Stimulated activated CD4-positive, alpha-beta T cell treated with anti-CD3 and anti-CD28 coated beads, Interleukin-2, amount 100 ng/mL, for 4 hours (primary cell): ENCODE measurements around the gene PZP.
"Not testable (repeated sequence)": the region's sequence is repeated elsewhere in the genome, so short reads cannot be mapped to it uniquely, and the experiment has no call there.

Experiments used
- DNase-seq: peaks from one replicate; pipeline ENCODE4 v3.0.0-alpha.2; 2020; ENCODE audit warnings: low read depth

PZP gene

DNA sequence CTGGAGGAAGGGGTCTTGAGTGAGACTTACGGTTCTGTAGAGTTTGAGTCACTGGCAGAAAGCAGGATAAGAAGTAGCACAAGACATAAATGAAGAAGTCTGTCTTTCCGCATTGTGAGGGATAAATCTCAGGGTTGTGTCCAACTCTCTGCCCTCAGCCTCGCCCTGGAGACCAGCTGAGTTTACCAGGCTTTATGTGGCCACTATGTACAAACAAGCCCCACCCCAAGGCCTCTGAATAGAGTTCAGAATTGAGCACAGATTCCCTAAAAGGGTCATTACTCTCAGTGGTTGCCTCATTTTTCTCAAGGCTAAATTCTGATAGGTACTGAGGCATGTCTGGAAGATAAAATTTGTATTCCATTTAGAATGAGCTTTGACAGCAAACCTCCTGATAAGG, at the start of gene PZP:
Gene PZP, minus strand, starts transcription at position 167 of the 400 bp plus-strand sequence. Its CDS starts 54 bp downstream, at position 113.
- no peak for DNase-seq

DNA sequence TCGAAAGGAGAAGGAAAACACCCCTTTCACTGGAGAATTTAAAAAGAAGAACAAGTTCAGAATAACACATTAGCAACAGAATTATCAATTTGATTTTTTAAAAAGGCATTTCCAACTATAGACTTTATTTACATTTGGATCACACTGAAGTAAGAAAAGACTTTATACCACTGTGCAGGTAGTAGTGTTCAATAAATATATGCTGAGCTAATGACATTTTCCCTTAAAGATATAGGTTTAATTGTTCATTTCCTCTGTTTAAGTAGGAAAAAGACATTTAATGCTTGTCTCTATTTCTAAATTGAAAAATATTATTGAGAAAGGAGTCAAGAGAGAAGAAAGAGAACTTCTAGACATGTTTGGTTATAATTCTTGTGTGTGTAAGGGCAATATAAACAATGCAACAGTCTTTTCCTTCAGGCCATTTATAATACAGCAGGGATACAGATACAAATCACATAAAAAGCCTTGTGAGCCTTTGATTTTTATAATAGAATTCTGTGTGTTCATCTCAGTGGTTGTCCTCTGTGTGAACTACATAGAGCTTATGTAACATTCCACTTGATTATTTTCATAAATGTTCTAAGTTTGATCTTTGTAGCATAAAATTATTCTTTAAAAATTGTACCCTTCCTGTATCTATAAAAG, 48.7 kb upstream of the PZP start:
- no peak for DNase-seq

DNA sequence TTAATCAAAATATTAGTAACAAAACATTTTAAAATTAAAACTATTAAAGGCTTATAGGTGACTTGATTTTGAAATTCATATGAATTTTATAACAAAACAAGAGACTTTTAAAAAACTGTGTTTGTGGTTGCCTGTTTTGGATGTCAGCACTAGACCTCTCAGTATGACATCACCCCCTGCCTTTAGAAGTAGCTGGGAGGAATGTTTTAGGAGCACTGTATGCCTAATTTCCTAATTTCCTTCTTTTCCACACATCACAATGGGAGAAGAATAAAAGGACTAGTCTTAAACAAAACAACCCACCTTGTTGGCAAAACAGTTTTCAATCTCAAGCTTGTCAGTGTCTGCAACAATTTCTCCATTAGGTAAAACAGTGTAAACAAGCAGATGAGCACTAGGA, 48.1 kb upstream of the PZP start:
- DNase-seq = no peak

DNA sequence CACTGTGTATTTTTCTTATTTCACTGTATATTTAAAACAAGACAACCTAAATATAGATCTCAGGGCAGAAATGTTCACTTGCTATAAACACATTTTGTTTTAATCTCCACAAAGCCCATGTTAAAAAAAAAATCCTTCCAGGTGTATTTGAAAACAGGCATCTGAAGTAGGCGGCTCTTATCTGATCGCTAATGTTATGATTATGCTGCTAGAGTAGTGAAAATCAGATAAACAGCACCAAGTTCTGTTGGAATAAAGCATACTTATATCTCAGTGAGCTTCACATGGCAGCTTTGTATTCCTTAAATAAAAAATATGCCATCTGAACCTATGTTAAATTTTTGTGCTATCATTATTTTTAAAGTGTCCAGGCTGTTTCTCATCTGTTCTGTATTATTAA, 47.6 kb upstream of the PZP start:
- DNase-seq = no peak

DNA sequence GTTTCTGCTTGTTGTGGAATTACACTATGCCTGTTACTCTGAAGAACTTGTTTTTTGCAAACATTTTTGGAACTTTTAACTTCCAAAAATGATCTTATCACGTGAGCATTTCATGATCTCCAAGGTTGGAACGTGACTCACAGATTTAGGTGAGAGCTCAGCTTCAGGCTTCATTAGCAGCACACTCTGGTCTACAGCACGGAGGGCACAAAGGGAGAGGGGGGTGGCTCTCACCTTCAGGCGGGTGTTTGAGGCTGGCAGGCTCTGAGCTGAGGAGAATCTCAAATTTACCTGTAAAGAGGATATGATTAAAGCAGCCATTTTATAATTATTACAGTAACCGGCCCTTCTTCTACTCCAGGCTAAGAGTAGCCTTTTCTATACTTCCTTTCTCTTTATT, 45.3 kb upstream of the PZP start:
- no peak for DNase-seq

DNA sequence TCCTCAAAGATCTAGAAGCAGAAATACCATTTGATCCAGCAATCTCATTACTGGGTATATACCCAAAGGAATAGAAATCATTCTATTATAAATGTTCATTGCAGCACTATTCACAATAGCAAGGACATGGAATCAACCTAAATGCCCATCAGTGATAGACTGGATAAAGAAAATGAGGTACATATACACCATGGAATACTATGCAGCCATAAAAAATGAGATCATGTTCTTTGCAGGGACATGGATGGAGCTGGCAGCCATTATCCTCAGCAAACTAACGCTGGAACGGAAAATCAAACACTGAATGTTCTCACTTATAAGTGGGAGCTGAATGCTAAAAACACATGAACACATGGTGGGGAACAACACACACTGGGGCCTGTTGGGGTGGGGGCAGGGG, 44.6 kb upstream of the PZP start:
- not testable (repeated sequence) for DNase-seq

DNA sequence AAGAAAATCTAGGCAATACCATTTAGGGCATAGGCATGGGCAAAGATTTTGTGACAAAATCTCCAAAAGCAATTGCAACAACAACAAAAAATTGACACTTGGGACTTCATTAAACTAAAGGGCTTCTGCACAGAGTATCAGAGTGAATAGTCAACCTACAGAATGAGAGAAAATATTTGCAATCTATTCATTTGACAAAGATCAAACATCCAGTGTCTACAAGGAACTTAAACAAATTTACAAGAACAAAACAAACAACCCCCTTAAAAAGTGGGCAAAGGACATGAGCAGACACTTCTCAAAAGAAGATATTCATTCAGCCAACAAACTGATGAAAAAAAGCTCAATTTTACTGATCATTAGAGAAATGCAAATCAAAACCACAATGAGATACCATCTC, 44.1 kb upstream of the PZP start:
- DNase-seq = no peak

DNA sequence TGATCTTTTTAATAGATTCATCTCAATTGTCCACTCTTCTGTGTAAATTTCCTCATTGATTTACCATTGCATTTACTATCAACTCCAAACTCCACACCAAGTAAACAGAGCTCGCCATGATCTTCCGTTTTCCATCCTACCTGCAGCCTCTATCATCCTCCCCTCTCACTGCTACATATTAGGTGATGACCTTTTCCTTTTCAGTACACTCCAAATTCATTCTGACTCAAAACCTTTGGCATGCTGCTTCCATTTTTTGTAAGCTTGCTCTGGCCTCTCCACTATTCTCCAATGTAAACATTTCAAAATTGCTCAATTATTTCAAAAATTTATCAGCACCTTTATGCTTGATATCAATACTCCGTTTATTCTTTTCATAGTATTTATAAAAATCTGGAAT, 40.2 kb upstream of the PZP start:
- DNase-seq = no peak

DNA sequence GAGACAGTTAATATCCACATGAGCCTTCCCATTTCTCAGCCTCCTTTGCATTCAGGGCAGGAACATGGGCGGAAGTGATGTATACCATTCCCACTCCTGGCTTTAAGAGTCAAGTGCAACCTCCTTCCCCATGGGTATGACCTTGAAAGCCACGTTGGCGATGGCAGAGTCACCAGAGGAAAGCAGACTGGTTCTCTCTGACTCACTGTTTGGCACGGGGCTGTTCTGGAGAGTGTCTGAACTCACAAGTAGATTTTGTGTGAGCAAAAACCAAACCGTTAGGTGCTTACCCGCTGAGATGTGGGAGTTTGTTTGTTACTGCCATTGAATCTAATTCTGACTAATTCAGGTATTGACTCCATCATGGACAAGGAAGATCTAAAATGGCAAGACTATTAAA, 36.7 kb upstream of the PZP start:
- DNase-seq = no peak

DNA sequence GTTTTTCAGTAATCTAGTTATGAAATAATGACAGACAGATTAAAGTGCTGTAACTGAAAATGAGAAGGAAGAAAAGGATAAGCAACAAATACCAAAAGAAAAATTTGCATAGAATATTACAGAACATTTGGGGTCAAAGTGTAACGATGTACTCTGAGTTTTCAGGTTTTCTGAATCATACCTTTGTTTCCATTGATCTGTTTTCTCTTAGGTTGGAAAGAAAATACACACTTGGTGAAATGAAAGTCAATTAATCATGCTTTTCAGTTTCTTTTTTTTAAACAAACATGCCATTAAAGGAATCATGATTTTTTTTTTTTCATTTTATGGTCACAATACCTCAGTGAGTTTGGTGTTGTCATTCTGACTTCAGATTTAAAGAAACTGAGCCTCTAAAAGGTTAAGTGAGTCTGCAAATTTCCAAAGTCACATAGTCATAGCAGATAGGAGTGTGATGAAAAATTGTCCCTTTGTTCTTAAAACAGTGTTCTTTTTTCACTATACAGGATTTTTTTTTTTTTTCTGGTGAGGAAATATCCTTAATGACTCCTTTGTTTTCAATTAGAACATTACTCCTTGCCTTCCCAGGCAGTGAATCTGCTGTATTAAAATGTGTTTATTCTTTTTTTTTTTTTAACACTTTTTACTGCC, 35.9 kb upstream of the PZP start:
- no peak for DNase-seq

DNA sequence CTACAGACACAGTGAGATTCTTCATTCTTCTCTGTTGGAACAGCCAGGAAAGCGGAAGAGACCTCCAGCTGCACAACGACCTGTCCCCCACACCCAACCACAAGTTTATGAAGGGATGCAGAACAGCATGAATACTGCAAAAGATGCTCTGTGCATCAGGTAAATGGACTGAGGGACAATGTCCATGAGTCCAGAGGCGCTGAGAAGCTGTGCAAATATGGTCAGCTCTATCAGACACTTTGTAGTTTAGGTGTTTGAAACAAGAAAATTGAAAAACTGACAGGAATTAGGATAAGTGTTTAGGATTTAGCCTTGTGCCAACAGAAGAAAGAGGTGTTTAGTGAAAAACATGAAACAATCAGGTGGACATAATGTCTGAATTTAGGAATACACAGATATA, 33.1 kb upstream of the PZP start:
- no peak for DNase-seq

DNA sequence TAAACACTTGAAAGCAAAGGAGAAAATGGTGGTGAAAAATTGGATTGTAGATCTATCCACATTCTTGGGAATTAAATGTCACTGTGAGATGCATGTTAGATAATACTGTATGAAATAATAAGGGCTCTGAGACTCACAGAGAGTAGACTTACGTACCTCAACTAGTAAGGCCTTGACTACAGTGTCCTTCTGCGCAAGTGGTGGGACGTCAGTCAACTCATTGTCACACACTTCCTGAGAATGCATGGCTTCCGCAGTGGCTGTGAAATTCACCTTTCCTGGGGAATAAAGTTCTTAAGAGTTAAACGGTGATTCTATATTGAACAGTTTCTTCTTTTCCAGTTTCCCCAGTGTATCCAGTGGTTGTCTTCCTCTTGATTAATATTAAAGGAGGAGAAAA, 32.6 kb upstream of the PZP start:
- DNase-seq = no peak

DNA sequence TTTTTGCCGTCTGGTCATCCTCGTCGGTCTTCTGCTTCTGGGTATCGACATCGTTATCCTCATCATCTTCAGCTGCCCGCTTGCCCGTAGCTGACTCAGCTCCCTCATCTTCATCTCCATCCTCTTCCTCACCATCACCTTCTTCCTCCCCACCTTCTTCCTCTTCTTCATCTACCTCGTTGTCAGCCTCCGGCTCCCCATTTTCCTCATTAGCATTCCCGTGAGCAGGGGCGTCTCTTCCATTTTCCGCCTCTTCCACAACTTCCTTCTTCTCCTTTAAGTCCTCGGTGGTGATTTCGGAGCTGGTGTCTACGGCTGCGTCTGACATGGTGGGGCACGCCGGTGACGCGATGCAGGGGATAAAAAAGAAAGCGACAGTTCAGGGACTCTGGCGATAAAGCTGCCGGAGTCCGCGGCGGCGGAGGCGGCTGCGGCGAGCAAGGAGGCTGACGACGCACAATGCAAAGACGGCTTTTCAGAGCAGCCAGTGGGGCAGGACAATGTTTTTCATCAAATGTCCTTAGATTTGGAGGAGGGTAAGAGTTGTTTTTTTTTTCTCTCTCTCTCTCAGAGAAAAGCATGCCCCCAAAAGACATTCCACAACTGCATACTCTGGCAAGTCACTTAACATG, 31.9 kb upstream of the PZP start:
- DNase-seq = peak; percentile 13

DNA sequence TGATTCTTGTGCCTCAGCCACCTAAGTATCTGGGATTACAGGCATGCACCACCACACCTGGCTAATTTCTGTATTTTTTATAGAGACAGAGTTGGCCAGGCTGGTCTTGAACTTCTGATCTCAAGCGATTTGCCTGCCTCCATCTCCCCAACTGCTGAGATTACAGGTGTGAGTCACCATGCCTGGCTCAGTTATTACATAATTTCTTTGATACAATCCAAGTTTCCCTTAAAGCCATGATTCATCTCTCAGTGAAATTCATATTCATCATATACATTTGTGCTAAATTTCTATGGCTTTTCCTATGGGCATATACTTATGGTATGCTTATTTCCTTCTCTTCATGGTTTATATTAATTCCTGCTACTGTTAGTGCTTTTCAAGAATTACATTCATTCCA, 29.1 kb upstream of the PZP start:
- DNase-seq = no peak

DNA sequence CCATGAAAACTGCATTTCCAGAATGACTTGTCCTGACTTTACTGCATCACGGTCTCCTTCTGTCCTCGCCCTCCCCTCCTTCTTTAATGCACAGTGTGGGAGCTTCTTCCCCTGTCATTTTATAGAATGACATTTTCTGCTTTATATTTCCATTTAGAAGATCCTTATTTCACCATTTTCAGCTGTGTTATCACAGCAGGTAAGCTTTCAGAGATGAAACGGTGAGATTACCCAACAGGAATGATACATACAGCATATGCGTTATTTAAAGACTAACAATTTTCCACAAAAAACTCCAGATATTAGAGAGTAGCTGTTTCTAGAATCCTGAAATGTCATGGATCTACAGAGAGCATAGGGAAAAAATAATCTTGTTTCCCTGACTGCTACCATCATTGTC, 27.3 kb upstream of the PZP start:
- no peak for DNase-seq

DNA sequence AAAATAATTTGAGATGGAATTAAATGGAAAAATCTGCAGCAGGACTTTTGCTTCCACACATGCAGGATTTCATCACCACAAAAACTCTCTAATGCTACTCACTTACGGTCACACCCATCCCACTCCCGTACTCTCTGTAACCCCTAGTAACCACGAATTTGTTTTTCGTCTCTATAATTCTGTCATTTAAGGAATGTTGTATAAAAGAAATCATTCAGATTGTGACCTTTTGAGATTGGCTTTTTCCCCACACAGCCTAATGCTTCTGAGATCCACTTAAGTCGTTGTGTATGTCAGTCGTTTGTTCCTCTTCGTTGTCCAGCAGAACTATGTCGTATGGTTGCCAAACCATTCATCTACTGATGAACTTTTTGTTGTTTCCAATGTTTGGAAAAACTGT, 19.8 kb upstream of the PZP start:
- no peak for DNase-seq

DNA sequence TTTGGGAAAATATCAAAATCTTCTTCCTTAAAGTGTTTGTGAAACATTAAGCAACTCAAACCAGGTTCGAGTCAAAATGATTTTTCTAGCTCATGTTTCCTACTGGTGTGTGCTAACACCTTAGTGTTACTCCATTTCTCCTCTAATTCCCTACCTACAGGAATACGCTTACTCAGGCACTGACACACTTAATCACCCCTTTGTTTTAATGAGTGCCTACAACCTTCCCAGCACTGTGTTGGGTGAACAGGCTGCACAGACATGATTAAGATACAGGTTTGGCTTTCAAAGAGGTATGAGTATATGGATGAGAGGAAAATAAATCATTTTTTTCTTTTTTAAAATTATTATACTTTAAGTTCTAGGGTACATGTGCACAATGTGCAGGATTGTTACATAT, 15.6 kb upstream of the PZP start:
- DNase-seq = no peak

DNA sequence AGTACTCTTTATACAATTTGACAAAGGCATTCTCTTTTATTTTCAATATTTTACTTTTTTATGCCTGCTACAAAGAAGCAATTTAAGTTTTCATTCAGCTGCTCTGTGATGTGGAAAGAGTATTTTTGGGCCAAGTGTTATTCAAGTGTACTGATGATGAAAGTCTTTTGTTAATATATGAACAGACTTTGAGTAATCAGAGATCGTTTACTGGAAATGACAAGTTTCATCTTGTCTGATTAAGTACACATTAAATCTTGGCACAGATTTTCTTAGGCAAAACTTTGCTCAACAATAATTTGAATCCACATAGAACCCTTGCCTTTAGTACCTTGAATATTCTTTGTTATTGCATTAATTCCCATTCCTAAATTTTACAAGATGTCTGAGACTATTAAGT, 13.3 kb upstream of the PZP start:
- no peak for DNase-seq

DNA sequence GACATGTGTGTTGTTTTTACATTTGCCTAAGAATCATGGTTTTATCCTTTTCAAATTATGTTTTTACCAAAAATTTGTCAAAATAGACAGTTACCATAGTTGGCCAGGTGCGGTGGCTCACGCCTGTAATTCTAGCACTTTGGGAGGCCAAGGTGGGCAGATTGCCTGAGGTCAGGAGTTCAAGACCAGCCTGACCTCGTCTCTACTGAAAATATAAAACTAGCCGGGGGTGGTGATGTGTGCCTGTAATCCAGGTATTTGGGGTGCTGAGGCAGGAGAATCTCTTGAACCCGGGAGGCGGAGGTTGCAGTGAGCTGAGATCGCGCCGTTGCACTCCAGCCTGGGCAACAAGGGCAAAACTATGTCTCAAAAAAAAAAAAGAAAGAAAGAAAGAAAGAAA, 12.8 kb upstream of the PZP start:
- DNase-seq = not testable (repeated sequence)

DNA sequence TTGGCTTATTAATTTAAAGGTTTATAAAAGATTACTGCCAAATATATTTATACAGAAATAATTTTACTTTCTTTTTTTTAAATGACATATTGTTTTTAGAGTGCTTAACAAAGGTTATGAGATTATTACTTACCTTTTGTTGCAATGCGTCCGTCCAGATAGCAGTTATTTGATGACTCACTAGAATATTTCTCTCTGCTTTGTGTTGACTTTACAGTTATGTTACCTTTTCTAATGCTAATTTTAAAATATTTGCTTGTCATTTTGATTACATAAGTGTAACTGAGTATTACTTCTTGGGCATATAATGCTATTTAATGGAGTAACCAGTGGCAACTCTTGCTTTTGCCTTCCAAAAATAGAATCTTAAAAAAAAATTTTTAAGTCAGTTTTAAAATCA, 6.3 kb upstream of the PZP start:
- DNase-seq = no peak

DNA sequence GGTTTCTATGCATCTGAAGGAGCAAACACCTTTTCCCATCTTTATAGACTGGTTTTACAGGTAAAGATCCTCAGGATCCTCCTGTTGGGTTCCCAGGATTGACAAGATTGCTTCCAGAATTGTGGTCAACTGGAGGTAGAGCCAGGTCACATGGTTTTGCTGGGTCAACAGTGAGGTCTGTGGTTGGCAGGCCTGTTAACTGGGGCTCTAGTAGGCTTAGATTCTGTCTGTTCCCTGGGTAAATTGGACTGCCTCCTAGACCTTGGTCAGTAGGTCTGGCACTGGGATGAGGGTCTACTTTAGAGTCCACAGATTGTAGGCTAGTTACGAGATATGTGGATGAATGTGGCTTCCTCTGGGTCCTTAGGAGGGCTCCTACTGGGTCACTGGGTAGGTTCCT, 3.5 kb upstream of the PZP start:
- no peak for DNase-seq

DNA sequence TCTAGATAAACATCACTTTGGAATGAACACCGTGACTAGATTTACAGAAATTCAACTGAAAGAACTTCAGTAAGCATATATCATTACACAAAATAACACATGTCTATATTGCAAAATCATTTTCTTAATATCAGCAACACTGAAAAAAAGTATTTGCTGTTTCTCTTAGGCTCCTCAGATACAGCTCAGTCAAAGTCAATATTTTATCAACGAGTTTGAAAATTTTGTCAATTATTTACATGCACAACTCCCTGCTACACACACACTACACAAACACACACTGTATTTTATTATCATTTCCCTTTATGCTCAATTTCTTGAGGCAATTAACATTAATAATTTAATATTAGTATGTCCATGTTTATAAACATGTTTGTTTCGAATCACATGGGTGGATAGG, 3.8 kb downstream of the PZP start:
- no peak for DNase-seq

DNA sequence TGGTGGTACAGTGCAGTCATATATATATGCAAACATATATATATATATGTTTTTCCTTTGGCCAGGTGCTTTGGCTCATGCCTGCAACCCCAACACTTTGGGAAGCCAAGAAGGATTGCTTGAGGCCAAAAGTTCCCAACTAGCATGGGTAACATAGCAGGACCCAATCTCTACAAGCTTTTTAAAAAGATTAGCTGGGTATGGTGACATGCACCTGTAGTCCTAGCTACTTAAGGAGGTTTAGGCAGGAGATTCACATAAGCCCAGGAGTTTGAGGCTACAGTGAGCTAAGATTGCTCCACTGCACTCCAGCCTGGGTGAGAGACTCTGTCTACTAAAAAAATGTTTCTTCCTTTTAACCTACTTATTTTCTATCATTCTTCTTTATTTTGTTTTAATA, 10.2 kb downstream of the PZP start:
- DNase-seq = no peak

DNA sequence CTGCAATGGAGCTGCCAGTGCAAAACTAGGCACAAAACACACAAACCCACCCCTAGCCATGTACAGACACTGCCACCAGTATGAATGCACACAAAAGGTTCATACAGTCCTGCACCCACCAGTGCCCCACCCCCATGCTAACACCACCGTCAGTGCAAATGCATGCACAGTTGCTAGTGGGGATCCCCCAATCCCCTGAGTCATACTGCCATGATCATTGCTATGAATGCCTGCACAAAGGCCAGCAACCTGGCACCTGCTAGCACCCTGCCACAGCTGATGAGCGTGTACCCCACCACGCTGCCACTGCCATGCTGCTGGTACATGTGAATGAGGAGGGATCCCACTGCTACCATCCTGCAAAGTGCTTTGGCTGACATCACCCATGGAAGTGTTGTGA, 23.9 kb downstream of the PZP start:
- DNase-seq = no peak
